H1 (cell line): ENCODE results near the gene EDA. TPM values are rescaled to one million over a fixed set of nuclear protein-coding genes. Genes with fewer than 3 reads are reported as not detected.

Experiments
- CTCF ChIA-PET: fragments of 300-600 bp; sonication (Branson Sonifier 250); formaldehyde crosslinking; loops from one replicate; lab custom pipeline; 2021; ENCODE audit not compliant: partially characterized antibody; lab: Charles Lee
- POLR2A ChIA-PET: fragments of 300-600 bp; sonication (Branson Sonifier 250); formaldehyde crosslinking; loops from one replicate; lab custom pipeline; 2021; ENCODE audit warnings: inconsistent platforms; ENCODE audit not compliant: partially characterized antibody; lab: Charles Lee
- DNase-seq, 2 experiments: peaks; one replicate each; pipeline versions ENCODE4 v3.0.0 to v3.0.0-alpha.2; 2010 to 2022; ENCODE audit warnings: low spot score in 2 of 2, low read depth in 1 of 2, mixed read lengths in 1 of 2
- FAIRE-seq: peaks from 2 replicates; lab custom pipeline; 2011; peaks lifted over from hg19 to GRCh38; lab: Jason Lieb, UNC
- H2AFZ ChIP-seq: 2 replicates; pipeline ENCODE4 v1.8.1; 2012; ENCODE audit warnings: low read length, inconsistent platforms
- H2AK5ac ChIP-seq: 2 replicates; pipeline ENCODE4 v1.6.1; 2013; ENCODE audit warnings: low read depth, low read length
- H2BK120ac ChIP-seq: replicated peaks from 2 replicates; pipeline ENCODE3; 2013; ENCODE audit warnings: low read depth, low read length, inconsistent platforms
- H2BK12ac ChIP-seq: 2 replicates; pipeline ENCODE4 v1.6.1; 2013; ENCODE audit warnings: low read depth, low read length
- H2BK15ac ChIP-seq: 2 replicates; pipeline ENCODE4 v1.6.1; 2013; ENCODE audit warnings: low read length
- H2BK20ac ChIP-seq: 2 replicates; pipeline ENCODE4 v1.6.1; 2013; ENCODE audit warnings: low read length
- H2BK5ac ChIP-seq: 2 replicates; pipeline ENCODE4 v1.6.1; 2013; ENCODE audit warnings: low read depth, low read length
- H3K14ac ChIP-seq: 2 replicates; pipeline ENCODE4 v1.6.1; 2013; ENCODE audit warnings: inconsistent platforms; ENCODE audit not compliant: insufficient read length
- H3K18ac ChIP-seq: 2 replicates; pipeline ENCODE4 v1.6.1; 2013; ENCODE audit warnings: low read length; ENCODE audit errors: extremely low read depth
- H3K23ac ChIP-seq: 2 replicates; pipeline ENCODE4 v1.6.1; 2013; ENCODE audit warnings: inconsistent platforms; ENCODE audit not compliant: insufficient read length
- H3K23me2 ChIP-seq: 2 replicates; pipeline ENCODE4 v1.6.1; 2013; ENCODE audit warnings: low read depth, low read length
- H3K27ac ChIP-seq: 2 replicates; pipeline ENCODE4 v1.6.1; 2011; ENCODE audit warnings: low read depth, low read length, inconsistent platforms
- H3K27me3 ChIP-seq, 4 experiments: replicated peaks in 1 of 4; 1 replicate in 1 of 4; 2 replicates in 3 of 4; pipeline versions ENCODE4 v1.6.1 to v1.8.1; 2011 to 2013; ENCODE audit warnings: low read length in 3 of 4, mild to moderate bottlenecking in 3 of 4, inconsistent platforms in 2 of 4, mixed read lengths in 2 of 4, moderate library complexity in 1 of 4; ENCODE audit not compliant: control insufficient read depth in 3 of 4, insufficient read depth in 3 of 4; ENCODE audit errors: extremely low read depth in 1 of 4
- H3K36me3 ChIP-seq, 4 experiments: 2 replicates each; pipeline versions ENCODE4 v1.6.1 to v1.8.1; 2011 to 2013; ENCODE audit warnings: mild to moderate bottlenecking in 4 of 4, low read length in 3 of 4, moderate library complexity in 2 of 4, control low read depth in 1 of 4, inconsistent platforms in 1 of 4; ENCODE audit not compliant: insufficient read depth in 4 of 4, control insufficient read depth in 2 of 4
- H3K4ac ChIP-seq: replicated peaks from 2 replicates; pipeline ENCODE3; 2013; ENCODE audit warnings: low read length, low read depth, mixed read lengths, inconsistent platforms; ENCODE audit not compliant: insufficient read length
- H3K4me1 ChIP-seq, 4 experiments: replicated peaks in 1 of 4; 1 replicate in 1 of 4; 2 replicates in 3 of 4; pipeline versions ENCODE4 v1.6.1 to v1.8.1; 2011 to 2013; ENCODE audit warnings: low read length in 3 of 4, inconsistent platforms in 2 of 4, mixed read lengths in 1 of 4; ENCODE audit not compliant: insufficient read depth in 4 of 4, control insufficient read depth in 3 of 4
- H3K4me2 ChIP-seq, 2 experiments: 2 replicates each; pipeline versions ENCODE4 v1.6.1 to v1.8.1; 2011 to 2013; ENCODE audit warnings: low read depth in 2 of 2, low read length in 2 of 2, control low read depth in 1 of 2, inconsistent platforms in 1 of 2, mild to moderate bottlenecking in 1 of 2; ENCODE audit not compliant: insufficient read depth in 1 of 2
- H3K4me3 ChIP-seq, 4 experiments: fragments of 200-600, 300-600 bp in 1 of 4; sonication (generic), shearing (Covaris generic), sonication (Bioruptor Twin) in 1 of 4; 2 replicates each; pipeline versions ENCODE4 v1.5.1 to v1.8.1; 2011 to 2016; ENCODE audit warnings: low read length in 4 of 4, low read depth in 3 of 4, control low read depth in 2 of 4, inconsistent platforms in 2 of 4, mild to moderate bottlenecking in 2 of 4, mixed read lengths in 1 of 4, moderate library complexity in 1 of 4; ENCODE audit not compliant: insufficient read depth in 2 of 4; ENCODE audit errors: extremely low read depth in 1 of 4
- H3K56ac ChIP-seq: replicated peaks from 2 replicates; pipeline ENCODE3; 2013; ENCODE audit warnings: low read depth, mild to moderate bottlenecking, mixed read lengths, low read length, inconsistent platforms; ENCODE audit not compliant: insufficient read length
- H3K79me1 ChIP-seq: 2 replicates; pipeline ENCODE4 v1.6.1; 2013; ENCODE audit warnings: low read depth, low read length, control low read depth
- H3K79me2 ChIP-seq, 2 experiments: 2 replicates each; pipeline versions ENCODE4 v1.6.1 to v1.8.1; 2012 to 2013; ENCODE audit warnings: low read length in 2 of 2, mild to moderate bottlenecking in 2 of 2, inconsistent platforms in 1 of 2; ENCODE audit not compliant: insufficient read depth in 2 of 2, control insufficient read depth in 1 of 2
- H3K9ac ChIP-seq, 4 experiments: replicated peaks in 1 of 4; 1 replicate in 1 of 4; 2 replicates in 3 of 4; pipeline versions ENCODE4 v1.6.1 to v1.8.1; 2011 to 2013; ENCODE audit warnings: low read depth in 3 of 4, low read length in 3 of 4, control low read depth in 2 of 4, mild to moderate bottlenecking in 2 of 4, moderate library complexity in 2 of 4, inconsistent platforms in 1 of 4; ENCODE audit errors: extremely low read depth in 1 of 4
- H3K9me3 ChIP-seq, 2 experiments: 2 replicates each; pipeline versions ENCODE4 v1.6.1 to v1.8.1; 2012 to 2013; ENCODE audit warnings: mild to moderate bottlenecking in 2 of 2, moderate library complexity in 2 of 2, control low read depth in 1 of 2, inconsistent platforms in 1 of 2, low read depth in 1 of 2, low read length in 1 of 2, mixed read lengths in 1 of 2; ENCODE audit not compliant: insufficient read depth in 2 of 2
- H4K20me1 ChIP-seq, 2 experiments: replicated peaks in 1 of 2; 2 replicates each; pipeline versions ENCODE3 to v1.8.1; 2011 to 2013; ENCODE audit warnings: inconsistent platforms in 2 of 2, low read length in 2 of 2, mild to moderate bottlenecking in 1 of 2; ENCODE audit not compliant: insufficient read depth in 2 of 2, control insufficient read depth in 1 of 2
- H4K5ac ChIP-seq: 2 replicates; pipeline ENCODE4 v1.6.1; 2013; ENCODE audit warnings: low read length, low read depth, mixed read lengths, inconsistent platforms; ENCODE audit not compliant: insufficient read length
- H4K8ac ChIP-seq: 2 replicates; pipeline ENCODE4 v1.8.0; 2013; ENCODE audit warnings: mild to moderate bottlenecking, moderate library complexity, low read length, inconsistent platforms; ENCODE audit not compliant: insufficient read depth; ENCODE audit errors: extremely low read depth
- H4K91ac ChIP-seq: replicated peaks from 2 replicates; pipeline ENCODE3; 2013; ENCODE audit warnings: low read length, mixed read lengths, inconsistent platforms; ENCODE audit not compliant: insufficient read length
- CHD2 ChIP-seq: IDR thresholded peaks from 2 replicates; pipeline ENCODE4 v1.6.1; 2012; ENCODE audit warnings: low read length, improper control_type of control experiment
- KDM1A ChIP-seq: fragments of 200-600, 300-600 bp; sonication (generic); IDR thresholded peaks from 2 replicates; pipeline ENCODE4 v1.7.1; 2016; ENCODE audit warnings: mild to moderate bottlenecking, low read length, borderline replicate concordance
- MAFK ChIP-seq: IDR thresholded peaks from 2 replicates; pipeline ENCODE4 v1.6.1; 2012; ENCODE audit warnings: low read depth, mild to moderate bottlenecking, improper control_type of control experiment, low read length
- MAX ChIP-seq: IDR thresholded peaks from 2 replicates; pipeline ENCODE4 v1.6.1; 2012; ENCODE audit warnings: inconsistent platforms
- RBBP5 ChIP-seq: IDR thresholded peaks from 2 replicates; pipeline ENCODE4 v1.7.1; 2012; ENCODE audit warnings: low read depth, mild to moderate bottlenecking, inconsistent platforms, low read length, moderate library complexity, borderline replicate concordance
- RXRA ChIP-seq: IDR thresholded peaks from 2 replicates; pipeline ENCODE4 v1.6.1; 2011; ENCODE audit warnings: low read depth, mild to moderate bottlenecking, low read length, moderate library complexity; ENCODE audit not compliant: insufficient read depth
- SRF ChIP-seq: IDR thresholded peaks from 2 replicates; pipeline ENCODE4 v1.6.1; 2011; ENCODE audit warnings: mild to moderate bottlenecking, low read depth, low read length, moderate library complexity
- TCF12 ChIP-seq: IDR thresholded peaks from 2 replicates; pipeline ENCODE4 v1.6.1; 2011; ENCODE audit warnings: low read depth, mild to moderate bottlenecking, low read length
- WGBS, 2 experiments: shearing (Covaris generic) in 1 of 2; methylation state at CpG; one replicate each; pipeline versions ENCODE4 v1.1.6 to v1.1.7; 2013 to 2015; ENCODE audit warnings: low lambda C conversion rate in 2 of 2, mixed read lengths in 2 of 2, inconsistent platforms in 1 of 2, low coverage in 1 of 2, missing lambda C conversion rate in 1 of 2; ENCODE audit not compliant: insufficient replicate concordance in 2 of 2, insufficient coverage in 1 of 2, insufficient read length in 1 of 2; ENCODE audit errors: extremely low coverage in 1 of 2, missing lambda C conversion rate in 1 of 2; 5-methylcytosine and 5-hydroxymethylcytosine counted together
- polyA plus RNA-seq, 7 experiments: library from polyadenylated mRNA; depleted of rRNA in 3 of 7; stranded (reverse) in 5 of 7; unstranded in 2 of 7; fragments of >200 nt in 5 of 7; fragments of 200-250 nt in 2 of 7; gene quantifications; 1 replicate in 5 of 7; 2 replicates in 1 of 7; 4 replicates in 1 of 7; pipeline versions ENCODE4 v1.2.1 to v1.2.3, GENCODE V29; 2011 to 2013; ENCODE audit warnings: missing spikeins in 2 of 7, mixed read lengths in 2 of 7
- total RNA-seq: library from RNA; stranded (reverse); fragmentation: NEBNext Ultra II Directional; extraction: Animal tissue kit (Norgen Biotek cat#: 25700); gene quantifications from 2 replicates; pipeline ENCODE4 v1.2.1, GENCODE V29; 2021

The EDA gene
- total and polyA plus RNA-seq, 2 of the 8 experiments (the other 6 are each of a cell fraction or from before 2014, with no cell fraction given), result 7.5 to 10.5 TPM

GRCh38 chrX:70087857-70088630, 472.1 kb downstream of the EDA start:
- no peak for TF ChIP-seq TCF12
- TF ChIP-seq KDM1A, result no peak
- no peak for TF ChIP-seq RBBP5
- no peak for TF ChIP-seq MAFK
- no peak for TF ChIP-seq CHD2
- no peak for TF ChIP-seq RXRA
- no peak for TF ChIP-seq MAX
- TF ChIP-seq SRF, result no peak
- Histone ChIP-seq H3K14ac (no peak overlapping the region), H4K91ac (no peak overlapping the region), H3K4me1 (no peaks in the 10 kb centered on the region), H4K5ac (no peak overlapping the region), H3K23ac (no peak overlapping the region), H2AK5ac (no peak overlapping the region), H3K4me2 (no peak overlapping the region), H3K4ac (no peak overlapping the region), H3K18ac (no peak overlapping the region), H4K20me1 (no peaks in the 10 kb centered on the region), H2BK5ac (no peak overlapping the region), H4K8ac (no peak overlapping the region), H3K79me1 (no peaks in the 10 kb centered on the region), H2AFZ (no peak overlapping the region), H3K9ac (no peak overlapping the region), H2BK20ac (no peak overlapping the region), H2BK15ac (no peak overlapping the region), H3K56ac (no peak overlapping the region), H2BK12ac (no peak overlapping the region), H3K27me3 (no peaks in the 10 kb centered on the region), H3K9me3 (no peaks in the 10 kb centered on the region), H3K4me3 (no peak overlapping the region), H3K79me2 (no peaks in the 10 kb centered on the region), H3K36me3 (no peaks in the 10 kb centered on the region), H2BK120ac (no peak overlapping the region), H3K27ac (no peak overlapping the region), H3K23me2 (no peaks in the 10 kb centered on the region)
- no peak for FAIRE-seq
- no peak for DNase-seq
- CTCF ChIA-PET, result interaction anchor here (0.7 to 3.2 kb wide), 6 partner anchors 9 to 595 kb away, joined by 3 to 27 read pairs (median 4); no protein-coding TSS in a partner anchor
- POLR2A ChIA-PET, result no interaction called here
- WGBS, 2 experiments, result 93% methylated on average over 9 of the region's 11 CpGs; no CpG with 5 or more reads in 1 of the 2 experiments
